Measurements from ENCODE around the gene CFAP57. TPM values are rescaled to one million over a fixed set of nuclear protein-coding genes. Genes with fewer than 3 reads are reported as not detected.

CFAP57 gene
- total and polyA plus RNA-seq, 2 of the 8 experiments (the other 6 are each of a cell fraction or from before 2014, with no cell fraction given) = 0.20 to 0.80 TPM

- no peak for TF ChIP-seq CHD1 (IDR thresholded peaks at IDR 0.05; ENCODE audit: low read depth, low read length)
- no peak for TF ChIP-seq YY1 (IDR thresholded peaks at IDR 0.05; ENCODE audit: low read depth, low read length)
- TF ChIP-seq JUND (IDR thresholded peaks at IDR 0.05; ENCODE audit: low read length) = no peak
- no peak for TF ChIP-seq SIX5 (IDR thresholded peaks at IDR 0.05; ENCODE audit: low read depth, low read length)
- TF ChIP-seq JUN (IDR thresholded peaks at IDR 0.05; ENCODE audit: low read depth, low read length) = no peak
- TF ChIP-seq USF2 (IDR thresholded peaks at IDR 0.05; ENCODE audit: low read length) = no peak
- TF ChIP-seq CHD7 (IDR thresholded peaks at IDR 0.05; ENCODE audit: insufficient replicate concordance, low read length) = no peak
- TF ChIP-seq GABPA (IDR thresholded peaks at IDR 0.05; ENCODE audit: borderline replicate concordance, insufficient read depth, low read length) = peak; percentile 95
Observed at GRCh38 chr1:43171876-43172526, at the start of gene CFAP57, which contains the start of gene EBNA1BP2 (continued).

All from H1 (cell line).